ENCODE results near the gene DGCR8.

The DGCR8 gene

GRCh38 chr22:20051927-20052308, 28.1 kb upstream of the DGCR8 start:
- in situ Hi-C loops (cut with MboI; ENCODE audit: low pct_unique_long_range_greater_than_20kb, low sequenced_read_pairs): loop anchor here (10.0 kb wide), 1 partner anchor 57 kb away; no protein-coding TSS in a partner anchor
- DNase-seq: no peak

GRCh38 chr22:20052309-20053259, 27.5 kb upstream of the DGCR8 start:
- in situ Hi-C loops (cut with MboI; ENCODE audit: low pct_unique_long_range_greater_than_20kb, low sequenced_read_pairs): loop anchor here (10.0 kb wide), 1 partner anchor 58 kb away; no protein-coding TSS in a partner anchor
- no peak for DNase-seq

GRCh38 chr22:20053407-20054033, 26.5 kb upstream of the DGCR8 start:
- in situ Hi-C loops (cut with MboI; ENCODE audit: low pct_unique_long_range_greater_than_20kb, low sequenced_read_pairs): loop anchor here (10.0 kb wide), 1 partner anchor 59 kb away; no protein-coding TSS in a partner anchor
- DNase-seq: no peak

- in situ Hi-C loops (cut with MboI; ENCODE audit: low pct_unique_long_range_greater_than_20kb, low sequenced_read_pairs): loop anchor here (10.0 kb wide), 1 partner anchor 59 kb away; no protein-coding TSS in a partner anchor
- no peak for DNase-seq
Measured at GRCh38 chr22:20054034-20054427, 26.0 kb upstream of the DGCR8 start.

- in situ Hi-C loops (cut with MboI; ENCODE audit: low pct_unique_long_range_greater_than_20kb, low sequenced_read_pairs): loop anchor here (10.0 kb wide), 1 partner anchor 60 kb away; no protein-coding TSS in a partner anchor
- no peak for DNase-seq
Measured at GRCh38 chr22:20054485-20054884, 25.6 kb upstream of the DGCR8 start.

GRCh38 chr22:20055144-20055543, 24.9 kb upstream of the DGCR8 start:
- no peak for DNase-seq
- in situ Hi-C loops (cut with MboI; ENCODE audit: low pct_unique_long_range_greater_than_20kb, low sequenced_read_pairs): loop anchor here (10.0 kb wide), 1 partner anchor 60 kb away; no protein-coding TSS in a partner anchor

- no peak for DNase-seq
- in situ Hi-C loops (cut with MboI; ENCODE audit: low pct_unique_long_range_greater_than_20kb, low sequenced_read_pairs): loop anchor here (10.0 kb wide), 1 partner anchor 61 kb away; no protein-coding TSS in a partner anchor
Measured at GRCh38 chr22:20055654-20056053, 24.4 kb upstream of the DGCR8 start.

- in situ Hi-C loops (cut with MboI; ENCODE audit: low pct_unique_long_range_greater_than_20kb, low sequenced_read_pairs): loop anchor here (10.0 kb wide), 1 partner anchor 61 kb away; no protein-coding TSS in a partner anchor
- DNase-seq: no peak
Measured at GRCh38 chr22:20056161-20056560, 23.9 kb upstream of the DGCR8 start.

- in situ Hi-C loops (cut with MboI; ENCODE audit: low pct_unique_long_range_greater_than_20kb, low sequenced_read_pairs): loop anchor here (10.0 kb wide), 1 partner anchor 62 kb away; no protein-coding TSS in a partner anchor
- no peak for DNase-seq
Measured at GRCh38 chr22:20056696-20057386, 23.2 kb upstream of the DGCR8 start.

GRCh38 chr22:20057596-20058268, 22.3 kb upstream of the DGCR8 start:
- in situ Hi-C loops (cut with MboI; ENCODE audit: low pct_unique_long_range_greater_than_20kb, low sequenced_read_pairs): loop anchor here (10.0 kb wide), 1 partner anchor 63 kb away; no protein-coding TSS in a partner anchor

GRCh38 chr22:20058989-20059770, 20.9 kb upstream of the DGCR8 start:
- DNase-seq: no peak
- in situ Hi-C loops (cut with MboI; ENCODE audit: low pct_unique_long_range_greater_than_20kb, low sequenced_read_pairs): loop anchor here (10.0 kb wide), 1 partner anchor 64 kb away; no protein-coding TSS in a partner anchor

More at GRCh38 chr22:20057596-20058268, 22.3 kb upstream of the DGCR8 start:
- no peak for DNase-seq

GRCh38 chr22:20060700-20061480, 19.2 kb upstream of the DGCR8 start:
- in situ Hi-C loops (cut with MboI; ENCODE audit: low pct_unique_long_range_greater_than_20kb, low sequenced_read_pairs): no loop called here
- DNase-seq: no peak

- no peak for DNase-seq
Measured at GRCh38 chr22:20061481-20061861, 18.6 kb upstream of the DGCR8 start.

GRCh38 chr22:20062043-20062765, 17.8 kb upstream of the DGCR8 start:
- DNase-seq: no peak
- in situ Hi-C loops (cut with MboI; ENCODE audit: low pct_unique_long_range_greater_than_20kb, low sequenced_read_pairs): no loop called here

More at GRCh38 chr22:20061481-20061861, 18.6 kb upstream of the DGCR8 start:
- in situ Hi-C loops (cut with MboI; ENCODE audit: low pct_unique_long_range_greater_than_20kb, low sequenced_read_pairs): no loop called here

GRCh38 chr22:20062766-20063083, 17.3 kb upstream of the DGCR8 start:
- in situ Hi-C loops (cut with MboI; ENCODE audit: low pct_unique_long_range_greater_than_20kb, low sequenced_read_pairs): no loop called here
- no peak for DNase-seq

- in situ Hi-C loops (cut with MboI; ENCODE audit: low pct_unique_long_range_greater_than_20kb, low sequenced_read_pairs): no loop called here
- DNase-seq: no peak
Measured at GRCh38 chr22:20063271-20064139, 16.5 kb upstream of the DGCR8 start.

All from KBM-7 (cell line).